NCI-H2196 treated with DMSO at 0.1 percent for 48 hours (cell line): ENCODE results near the gene LSAMP.
"Not testable (repeated sequence)": the region's sequence is repeated elsewhere in the genome, so short reads cannot be mapped to it uniquely, and the experiment has no call there.

Source experiments
- DNase-seq: peaks from one replicate; lab custom pipeline; 2025; ENCODE audit not compliant: unreplicated experiment; lab: John Stamatoyannopoulos, UW

LSAMP gene

DNA sequence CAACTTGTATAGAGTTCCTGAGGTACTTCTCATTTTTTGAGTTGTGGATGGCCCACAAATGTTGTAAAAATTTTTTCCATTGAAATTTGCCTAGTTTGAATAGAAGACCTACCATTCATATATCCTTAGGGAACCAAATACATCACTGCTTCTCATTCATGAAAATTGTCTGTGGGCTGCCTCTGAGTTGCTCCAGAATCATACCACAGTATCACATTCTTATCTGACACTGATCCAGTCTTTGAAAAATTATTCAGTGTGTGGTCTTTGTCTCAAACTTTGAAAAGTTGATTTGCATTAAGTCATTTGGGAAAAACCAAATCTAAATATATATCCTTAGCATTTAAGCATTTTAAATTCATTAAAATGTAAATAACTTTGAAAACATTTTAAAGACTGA, 321.1 kb downstream of the LSAMP start:
- DNase-seq: no peak

- DNase-seq: no peak
Observed at GRCh38 chr3:116118475-116119169, 326.7 kb downstream of the LSAMP start.

DNA sequence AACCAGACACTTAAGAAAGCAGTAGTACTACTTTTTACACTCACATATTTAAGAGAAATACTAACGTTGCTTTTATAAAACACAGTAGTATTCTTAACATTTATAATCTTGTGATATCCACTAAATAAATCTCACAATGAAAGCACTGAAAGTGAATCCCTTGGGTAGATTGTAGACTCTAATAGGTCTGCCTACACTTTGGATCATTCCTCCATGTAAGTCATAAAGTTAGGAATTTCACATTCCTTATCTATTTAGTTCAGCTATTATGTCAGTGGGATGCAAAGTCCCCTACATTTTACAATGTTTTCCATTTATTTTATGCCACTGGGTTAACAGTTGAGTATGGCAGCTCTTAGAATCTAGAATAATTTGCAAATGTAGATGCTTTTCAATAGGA, 330.7 kb downstream of the LSAMP start:
- no peak for DNase-seq

DNA sequence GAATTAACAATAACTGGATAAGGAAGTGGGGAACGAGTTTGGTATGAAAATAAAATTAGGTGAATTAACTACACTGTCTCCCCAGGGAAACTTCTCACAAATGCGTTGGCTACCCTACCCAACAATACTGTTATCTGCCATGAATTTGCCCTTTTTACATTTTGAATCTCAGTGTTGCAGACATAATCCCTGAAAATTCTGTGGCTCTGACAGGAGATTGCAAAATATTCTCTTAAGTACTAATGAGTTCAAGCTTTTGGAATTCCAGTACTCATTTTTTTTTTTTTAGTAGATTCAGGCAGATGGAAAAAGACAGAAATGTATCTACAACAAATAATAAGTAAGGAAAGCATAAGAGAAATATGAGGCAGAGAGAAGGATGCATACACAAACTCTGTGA, 332.6 kb downstream of the LSAMP start:
- DNase-seq: no peak

- no peak for DNase-seq
Observed at GRCh38 chr3:116111765-116112164, 333.5 kb downstream of the LSAMP start.

DNA sequence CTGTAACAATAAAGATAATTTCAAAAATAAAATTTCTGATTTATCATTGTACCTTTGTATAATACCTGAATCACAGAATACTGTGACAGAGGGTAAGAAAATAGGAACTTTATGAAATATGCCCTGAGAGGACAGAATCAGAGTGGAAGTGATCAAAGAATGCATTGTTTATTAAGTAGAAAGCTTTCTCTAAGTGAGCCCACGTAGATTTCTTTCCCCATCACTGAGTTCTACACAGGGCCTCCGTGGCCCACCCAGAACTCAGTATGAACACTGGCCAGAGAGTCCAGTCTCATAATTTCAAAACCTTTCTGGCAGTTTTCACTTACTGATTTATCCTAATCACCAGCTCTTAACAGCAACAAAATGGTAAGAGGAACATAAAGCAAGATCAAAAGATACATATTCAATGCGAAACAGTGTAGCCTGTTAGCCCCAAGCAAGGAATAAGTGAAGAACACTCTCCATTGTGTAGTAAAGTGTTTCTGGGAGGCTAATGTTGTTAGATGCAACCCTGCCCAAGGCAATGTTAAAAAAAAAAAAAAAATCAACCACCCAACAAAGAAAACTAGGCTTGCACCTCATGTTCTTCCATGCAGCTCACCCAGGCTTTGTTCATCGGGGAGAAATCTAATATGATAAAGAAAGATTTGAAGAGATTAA, 341.3 kb downstream of the LSAMP start:
- no peak for DNase-seq

DNA sequence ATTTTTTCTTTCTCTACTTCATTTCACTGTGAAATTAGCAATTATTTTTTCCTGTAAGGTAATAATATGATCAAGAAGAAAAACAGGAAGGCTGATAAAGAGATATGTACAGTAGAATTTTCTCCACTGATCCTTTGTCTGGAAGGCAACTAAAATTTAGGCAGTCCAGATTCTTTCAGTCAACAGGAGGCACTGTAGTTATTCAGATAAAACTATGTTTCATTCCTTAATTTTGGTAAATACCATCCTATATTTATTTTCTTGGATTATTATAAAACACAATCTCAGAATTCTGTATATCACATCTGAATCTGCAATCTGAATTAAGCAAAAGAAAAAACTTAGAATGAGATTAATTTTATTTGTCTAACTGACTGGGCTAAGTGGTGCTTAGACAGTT, 343.2 kb downstream of the LSAMP start:
- DNase-seq: no peak

- DNase-seq: no peak
Observed at GRCh38 chr3:116097226-116097625, 348.1 kb downstream of the LSAMP start.

DNA sequence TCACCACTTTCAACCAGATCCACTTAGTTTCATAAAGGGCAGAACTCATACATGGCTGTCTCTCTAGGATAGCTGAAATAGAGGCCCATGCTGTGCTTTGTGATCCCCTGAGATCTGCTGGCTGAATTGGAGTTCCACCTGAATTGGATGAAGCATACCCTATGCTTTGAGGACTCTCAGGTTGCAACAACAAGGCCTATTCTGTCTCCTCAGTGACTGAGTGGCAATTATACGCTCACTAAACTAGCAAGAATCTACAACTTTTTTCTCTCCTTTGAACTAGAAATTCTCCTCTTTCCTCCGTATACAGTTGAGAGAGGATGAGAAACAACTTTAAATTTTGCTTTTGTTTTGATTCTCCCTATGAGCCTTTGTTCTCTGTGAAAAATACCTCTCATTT, 348.7 kb downstream of the LSAMP start:
- DNase-seq: no peak

DNA sequence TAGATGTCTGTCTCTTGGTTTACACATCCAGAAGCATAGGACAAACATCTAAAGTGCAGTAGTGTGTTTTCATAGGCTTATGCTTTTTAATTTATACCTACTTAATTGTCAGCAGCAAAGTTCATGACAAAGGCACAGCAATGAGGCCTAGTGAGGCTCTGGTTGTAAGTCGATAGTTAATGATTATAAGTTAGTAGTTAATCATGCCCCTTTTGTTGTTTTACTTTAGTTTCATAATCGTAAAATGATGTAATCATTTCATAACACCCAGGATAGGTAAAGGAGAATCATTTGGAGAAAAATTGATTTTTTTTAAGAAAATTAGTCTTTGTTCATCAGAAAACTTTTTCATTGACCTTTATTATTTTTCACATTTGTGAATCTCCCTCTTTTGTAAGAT, 351.9 kb downstream of the LSAMP start:
- no peak for DNase-seq

DNA sequence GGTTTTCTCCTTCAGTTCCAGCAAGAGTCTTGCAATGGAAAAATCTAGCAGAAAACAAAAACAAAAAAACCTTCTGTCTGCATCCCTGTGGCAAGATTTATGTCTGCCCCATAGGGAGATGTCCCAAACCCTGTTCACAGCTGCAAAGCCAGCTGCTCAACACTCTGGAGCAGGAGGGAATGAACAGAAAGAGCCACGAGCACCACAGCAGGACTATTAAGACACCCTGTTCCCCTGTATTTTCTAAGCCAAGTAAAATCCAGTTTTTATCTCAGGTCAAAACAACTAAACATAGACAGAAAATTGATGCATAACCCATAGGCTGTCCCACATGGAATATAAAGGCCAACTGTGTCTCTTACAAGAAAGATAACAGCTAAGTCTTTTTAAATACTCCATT, 357.9 kb downstream of the LSAMP start:
- DNase-seq: no peak

- no peak for DNase-seq
Observed at GRCh38 chr3:116084999-116085791, 360.1 kb downstream of the LSAMP start.

GRCh38 chr3:116083683-116084082, 361.6 kb downstream of the LSAMP start:
- no peak for DNase-seq

DNA sequence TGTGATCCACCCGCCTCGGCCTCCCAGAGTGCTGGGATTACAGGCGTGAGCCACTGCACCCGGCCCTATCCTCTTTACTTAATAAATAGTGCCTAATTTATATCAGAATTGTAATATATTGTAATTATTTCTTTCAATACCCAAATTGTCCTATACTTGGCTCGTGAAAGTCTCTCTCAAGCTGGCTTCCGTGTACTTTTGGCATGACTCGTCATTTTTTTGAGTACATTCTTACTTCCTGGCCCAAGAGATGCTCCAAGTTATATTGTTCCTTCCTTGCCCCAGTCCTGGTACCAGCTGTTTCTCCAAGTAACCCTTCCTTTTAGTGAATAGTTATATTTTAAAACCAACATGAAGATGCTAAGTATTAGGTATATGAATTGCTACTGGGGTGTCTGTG, 366.7 kb downstream of the LSAMP start:
- DNase-seq: no peak

DNA sequence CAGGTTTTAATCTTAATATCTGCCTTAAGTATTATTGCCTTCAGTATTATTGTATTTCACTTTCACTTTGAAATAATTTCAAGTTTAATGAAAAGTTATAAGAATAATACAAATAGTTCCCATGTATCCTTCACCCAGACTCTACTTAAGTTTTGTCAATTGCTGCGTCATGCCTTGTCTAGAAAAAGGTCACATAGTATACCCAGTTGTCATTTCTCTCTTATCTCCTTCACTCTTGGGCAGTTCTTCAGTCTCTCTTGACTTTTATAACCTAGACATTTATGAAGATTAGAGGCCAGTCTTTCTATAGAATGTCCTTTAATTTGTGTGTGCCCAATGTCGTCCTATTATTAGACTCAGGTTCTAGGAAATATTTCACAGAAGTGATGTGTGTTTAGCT, 367.7 kb downstream of the LSAMP start:
- no peak for DNase-seq

GRCh38 chr3:116077059-116077458, 368.2 kb downstream of the LSAMP start:
- no peak for DNase-seq

DNA sequence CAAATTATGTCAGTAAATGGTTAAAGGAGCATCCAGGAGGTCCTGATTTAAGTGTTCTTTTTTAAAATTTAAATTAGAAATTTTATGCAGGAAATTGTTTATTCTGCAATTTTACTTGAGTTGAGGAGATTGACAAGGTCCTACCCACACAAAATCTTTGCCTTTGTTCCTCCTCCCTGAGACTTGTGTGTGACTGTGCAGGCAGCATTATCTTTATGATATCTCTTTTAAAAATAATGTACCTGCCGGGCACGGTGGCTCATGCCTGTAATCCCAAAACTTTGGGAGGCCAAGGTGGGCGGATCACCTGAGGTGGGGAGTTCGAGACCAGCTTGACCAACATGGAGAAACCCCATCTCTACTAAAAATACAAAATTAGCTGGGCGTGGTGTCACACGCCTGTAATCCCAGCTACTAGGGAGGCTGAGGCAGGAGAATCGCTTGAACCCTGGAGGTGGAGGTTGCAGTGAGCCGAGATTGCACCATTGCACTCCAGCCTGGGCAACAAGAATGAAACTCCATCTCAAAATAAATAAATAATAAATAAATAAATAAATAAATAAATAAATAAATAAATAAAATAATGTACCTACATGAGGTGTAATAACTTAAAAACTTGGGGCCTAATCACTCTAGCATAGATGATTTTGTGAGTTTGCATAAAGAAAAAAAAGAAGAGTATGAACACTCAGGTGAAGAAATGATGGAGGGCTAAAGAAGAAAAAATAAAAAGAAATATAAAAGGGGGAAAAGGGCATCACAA, 374.6 kb downstream of the LSAMP start:
- not testable (repeated sequence) for DNase-seq

DNA sequence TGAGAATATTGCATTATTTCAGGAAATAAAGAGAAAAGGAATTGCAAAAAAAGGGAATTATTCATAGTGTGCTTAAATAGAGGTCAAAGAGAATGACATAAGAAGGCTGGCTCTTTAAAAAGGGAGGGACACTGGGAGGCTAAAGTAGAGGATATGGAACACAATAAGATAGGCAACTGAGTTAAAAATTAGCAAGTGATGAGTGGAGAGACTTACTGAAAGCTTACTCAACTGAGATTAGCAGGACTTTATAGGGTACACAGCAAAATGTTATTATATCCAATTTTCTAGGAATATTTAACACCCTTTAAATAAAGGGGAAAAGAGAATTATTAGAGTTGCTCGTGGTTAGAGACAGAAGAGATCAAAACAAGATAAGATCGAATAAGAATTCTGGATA, 375.2 kb downstream of the LSAMP start:
- no peak for DNase-seq

DNA sequence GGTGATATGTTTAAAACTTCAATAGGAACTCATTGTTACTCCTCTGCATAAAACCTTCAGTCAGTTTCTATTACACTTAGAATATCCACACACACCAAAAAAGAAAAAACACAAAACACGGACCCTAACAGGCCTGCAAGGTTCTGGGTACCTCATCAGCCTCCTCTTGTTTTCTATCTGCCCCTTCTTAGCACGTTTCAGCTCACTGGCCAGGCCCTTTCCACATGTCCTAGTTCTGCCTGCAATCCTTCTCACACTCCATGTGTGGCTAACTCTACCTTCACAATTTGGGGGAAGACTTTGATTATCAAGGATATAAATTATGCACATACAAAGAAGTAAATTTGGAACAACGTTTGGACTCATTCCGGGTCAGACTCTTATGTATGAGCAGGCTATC, 376.3 kb downstream of the LSAMP start:
- no peak for DNase-seq

DNA sequence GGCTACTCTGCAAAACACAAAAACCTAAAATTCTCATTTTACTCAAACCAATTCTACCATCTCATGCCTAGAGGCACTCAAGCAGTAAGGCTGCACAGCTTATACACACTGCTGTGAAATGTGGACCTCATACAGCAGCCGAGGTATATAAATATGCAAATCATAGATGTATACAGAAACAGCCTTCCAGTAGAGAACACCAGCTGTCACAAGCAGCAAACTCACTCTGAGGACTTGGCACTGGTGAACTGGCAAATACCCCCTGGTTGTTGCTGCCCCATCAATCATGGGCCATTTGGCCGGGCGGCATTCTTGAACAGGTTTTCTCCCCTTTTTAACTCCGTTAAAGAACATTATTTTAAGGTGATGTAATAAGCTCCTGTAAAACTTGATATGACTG, 378.0 kb downstream of the LSAMP start:
- no peak for DNase-seq

GRCh38 chr3:116065501-116065900, 379.8 kb downstream of the LSAMP start:
- DNase-seq: no peak
